22Rv1 (cell line): ENCODE results near the gene ZFP62.

Source experiments
- CTCF ChIP-seq: fragments of 450-650 bp; IDR thresholded peaks from 2 replicates; pipeline ENCODE4 v1.5.1; 2017; ENCODE audit warnings: mild to moderate bottlenecking
- ZFX ChIP-seq: fragments of 450-650 bp; IDR thresholded peaks from 2 replicates; pipeline ENCODE4 v1.6.1; 2017; ENCODE audit warnings: antibody characterized with exemption, borderline replicate concordance

GRCh38 chr5:180870276-180871068 lies 9.4 kb upstream of the ZFP62 start:
- no peak for TF ChIP-seq CTCF
- TF ChIP-seq ZFX, result no peak
